PFSK-1 (cell line): ENCODE data around the gene EMCN.

Source experiments
- POLR2AphosphoS5 ChIP-seq: IDR thresholded peaks from 2 replicates; pipeline ENCODE4 v1.6.1; 2012; ENCODE audit warnings: low read depth, mild to moderate bottlenecking, control low read depth, low read length, moderate library complexity
- TAF1 ChIP-seq: IDR thresholded peaks from 2 replicates; pipeline ENCODE4 v1.6.1; 2012; ENCODE audit warnings: low read length, control low read depth, borderline replicate concordance; ENCODE audit not compliant: insufficient read depth
- TF ChIP-seq, protein P1 (sequence below), 2 experiments: IDR thresholded peaks; 2 replicates each; pipeline versions ENCODE4 v1.6.1 to v1.8.0; 2011 to 2012; ENCODE audit warnings: low read depth in 2 of 2, low read length in 2 of 2, control low read depth in 1 of 2, inconsistent platforms in 1 of 2, mild to moderate bottlenecking in 1 of 2, moderate library complexity in 1 of 2; ENCODE audit not compliant: insufficient read depth in 1 of 2

DNA sequence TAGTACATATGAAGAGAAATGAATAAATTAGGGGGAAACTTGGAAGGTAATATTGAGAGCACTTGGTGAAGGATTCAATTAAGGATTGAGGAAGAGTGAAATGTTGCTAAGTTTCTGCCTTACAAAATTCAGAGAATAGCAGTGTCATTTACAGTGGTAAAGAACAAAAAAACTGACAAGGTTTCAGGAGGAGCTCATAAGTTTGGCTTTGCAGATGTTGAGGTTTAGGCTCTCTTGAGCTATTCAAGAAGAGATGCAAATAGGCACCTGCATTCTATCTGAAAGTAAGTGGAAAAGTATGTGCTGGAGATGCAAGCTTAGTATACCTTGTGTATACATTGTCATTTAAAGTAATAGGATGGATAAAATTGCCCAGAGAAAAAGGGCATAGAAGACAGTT, 22.3 kb upstream of the EMCN start:
- TF ChIP-seq POLR2AphosphoS5 = no peak
- TF ChIP-seq, protein P1, sequence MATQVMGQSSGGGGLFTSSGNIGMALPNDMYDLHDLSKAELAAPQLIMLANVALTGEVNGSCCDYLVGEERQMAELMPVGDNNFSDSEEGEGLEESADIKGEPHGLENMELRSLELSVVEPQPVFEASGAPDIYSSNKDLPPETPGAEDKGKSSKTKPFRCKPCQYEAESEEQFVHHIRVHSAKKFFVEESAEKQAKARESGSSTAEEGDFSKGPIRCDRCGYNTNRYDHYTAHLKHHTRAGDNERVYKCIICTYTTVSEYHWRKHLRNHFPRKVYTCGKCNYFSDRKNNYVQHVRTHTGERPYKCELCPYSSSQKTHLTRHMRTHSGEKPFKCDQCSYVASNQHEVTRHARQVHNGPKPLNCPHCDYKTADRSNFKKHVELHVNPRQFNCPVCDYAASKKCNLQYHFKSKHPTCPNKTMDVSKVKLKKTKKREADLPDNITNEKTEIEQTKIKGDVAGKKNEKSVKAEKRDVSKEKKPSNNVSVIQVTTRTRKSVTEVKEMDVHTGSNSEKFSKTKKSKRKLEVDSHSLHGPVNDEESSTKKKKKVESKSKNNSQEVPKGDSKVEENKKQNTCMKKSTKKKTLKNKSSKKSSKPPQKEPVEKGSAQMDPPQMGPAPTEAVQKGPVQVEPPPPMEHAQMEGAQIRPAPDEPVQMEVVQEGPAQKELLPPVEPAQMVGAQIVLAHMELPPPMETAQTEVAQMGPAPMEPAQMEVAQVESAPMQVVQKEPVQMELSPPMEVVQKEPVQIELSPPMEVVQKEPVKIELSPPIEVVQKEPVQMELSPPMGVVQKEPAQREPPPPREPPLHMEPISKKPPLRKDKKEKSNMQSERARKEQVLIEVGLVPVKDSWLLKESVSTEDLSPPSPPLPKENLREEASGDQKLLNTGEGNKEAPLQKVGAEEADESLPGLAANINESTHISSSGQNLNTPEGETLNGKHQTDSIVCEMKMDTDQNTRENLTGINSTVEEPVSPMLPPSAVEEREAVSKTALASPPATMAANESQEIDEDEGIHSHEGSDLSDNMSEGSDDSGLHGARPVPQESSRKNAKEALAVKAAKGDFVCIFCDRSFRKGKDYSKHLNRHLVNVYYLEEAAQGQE (IDR thresholded peaks at IDR 0.05; ENCODE audit: insufficient read depth in 1 of 2, low read depth in 2 of 2, low read length in 2 of 2) = no peak
- no peak for TF ChIP-seq TAF1
